ENCODE data around the gene ATP8A2.

ATP8A2 gene

GRCh38 chr13:25688536-25688935 lies 316.8 kb downstream of the ATP8A2 start:
- no peak for DNase-seq

- no peak for DNase-seq
Observed at GRCh38 chr13:25689539-25689938, 317.8 kb downstream of the ATP8A2 start.

- no peak for DNase-seq
Observed at GRCh38 chr13:25690582-25690981, 318.8 kb downstream of the ATP8A2 start.

GRCh38 chr13:25691654-25692053 lies 319.9 kb downstream of the ATP8A2 start:
- DNase-seq = no peak

- no peak for DNase-seq
Observed at GRCh38 chr13:25692099-25692498, 320.3 kb downstream of the ATP8A2 start.

GRCh38 chr13:25699056-25699455 lies 327.3 kb downstream of the ATP8A2 start:
- no peak for DNase-seq

- no peak for DNase-seq
Observed at GRCh38 chr13:25699600-25699999, 327.8 kb downstream of the ATP8A2 start.

GRCh38 chr13:25701304-25701703 lies 329.5 kb downstream of the ATP8A2 start:
- no peak for DNase-seq

GRCh38 chr13:25702386-25702785 lies 330.6 kb downstream of the ATP8A2 start:
- DNase-seq = no peak

- DNase-seq = no peak
Observed at GRCh38 chr13:25707726-25708125, 336.0 kb downstream of the ATP8A2 start.

GRCh38 chr13:25708268-25708667 lies 336.5 kb downstream of the ATP8A2 start:
- DNase-seq = no peak

GRCh38 chr13:25709088-25709487 lies 337.3 kb downstream of the ATP8A2 start:
- DNase-seq = no peak

- no peak for DNase-seq
Observed at GRCh38 chr13:25715760-25716159, 344.0 kb downstream of the ATP8A2 start.

GRCh38 chr13:25717666-25718197 lies 346.0 kb downstream of the ATP8A2 start:
- no peak for DNase-seq

GRCh38 chr13:25719666-25720065 lies 347.9 kb downstream of the ATP8A2 start:
- no peak for DNase-seq

GRCh38 chr13:25722893-25723292 lies 351.1 kb downstream of the ATP8A2 start:
- no peak for DNase-seq

- no peak for DNase-seq
Observed at GRCh38 chr13:25725104-25725503, 353.3 kb downstream of the ATP8A2 start.

GRCh38 chr13:25727250-25727649 lies 355.5 kb downstream of the ATP8A2 start:
- no peak for DNase-seq

- no peak for DNase-seq
Observed at GRCh38 chr13:25727810-25728209, 356.0 kb downstream of the ATP8A2 start.

- DNase-seq = no peak
Observed at GRCh38 chr13:25729201-25729600, 357.4 kb downstream of the ATP8A2 start.

- DNase-seq = no peak
Observed at GRCh38 chr13:25731037-25731436, 359.3 kb downstream of the ATP8A2 start.

- no peak for DNase-seq
Observed at GRCh38 chr13:25731536-25731935, 359.8 kb downstream of the ATP8A2 start.

- DNase-seq = no peak
Observed at GRCh38 chr13:25732111-25732865, 360.5 kb downstream of the ATP8A2 start.

GRCh38 chr13:25733001-25733491 lies 361.3 kb downstream of the ATP8A2 start:
- no peak for DNase-seq

Measured in left hindlimb (tissue), 1 donor.